K562 (cell line): ENCODE measurements around the gene MYL12B. TPM values are rescaled to one million over a fixed set of nuclear protein-coding genes. Genes with fewer than 3 reads are reported as not detected.

Experiments
- C11orf30 ChIP-seq: fragments of 450-650 bp; IDR thresholded peaks from 2 replicates; pipeline ENCODE4 v1.6.1; 2016; ENCODE audit warnings: low read depth, mild to moderate bottlenecking
- DPF2 ChIP-seq: fragments of 450-650 bp; IDR thresholded peaks from 2 replicates; pipeline ENCODE4 v1.6.1; 2016
- EGR1 ChIP-seq: fragments of 450-650 bp; conservative IDR thresholded peaks from 2 replicates; pipeline ENCODE4 v1.6.1; 2017; ENCODE audit warnings: mild to moderate bottlenecking
- JUN ChIP-seq, 2 experiments: sonication (generic) in 1 of 2; formaldehyde crosslinking in 1 of 2; IDR thresholded peaks; 2 replicates each; pipeline versions ENCODE4 v1.6.1 to v1.8.0; 2012 to 2022; ENCODE audit warnings: borderline replicate concordance in 2 of 2, mild to moderate bottlenecking in 2 of 2, improper control_type of control experiment in 1 of 2, low read depth in 1 of 2, low read length in 1 of 2, missing genetic modification reagents in 1 of 2
- L3MBTL2 ChIP-seq: fragments of 450-650 bp; IDR thresholded peaks from 2 replicates; pipeline ENCODE4 v1.6.1; 2016; ENCODE audit warnings: mild to moderate bottlenecking, moderate library complexity
- MAFK ChIP-seq: IDR thresholded peaks from 2 replicates; pipeline ENCODE4 v1.6.1; 2011; ENCODE audit warnings: low read length, improper control_type of control experiment
- MEF2A ChIP-seq: IDR thresholded peaks from 2 replicates; pipeline ENCODE4 v1.6.1; 2011; ENCODE audit warnings: low read depth, mild to moderate bottlenecking, low read length, moderate library complexity; ENCODE audit not compliant: control insufficient read depth
- ZC3H11A ChIP-seq: IDR thresholded peaks from 2 replicates; pipeline ENCODE4 v1.6.1; 2012; ENCODE audit warnings: low read depth, low read length, improper control_type of control experiment
- ZFP91 ChIP-seq: sonication (generic); formaldehyde crosslinking; IDR thresholded peaks from 2 replicates; pipeline ENCODE4 v1.8.0; 2022; ENCODE audit warnings: mild to moderate bottlenecking, missing genetic modification reagents
- ZFX ChIP-seq: sonication (generic); formaldehyde crosslinking; IDR thresholded peaks from 2 replicates; pipeline ENCODE4 v1.8.0; 2022; ENCODE audit warnings: mild to moderate bottlenecking, missing genetic modification reagents, moderate library complexity
- ZNF316 ChIP-seq: fragments of 450-650 bp; IDR thresholded peaks from 2 replicates; pipeline ENCODE4 v1.6.1; 2016
- ZNF407 ChIP-seq: fragments of 450-650 bp; IDR thresholded peaks from 2 replicates; pipeline ENCODE4 v1.6.1; 2016; ENCODE audit warnings: low read depth
- ZNF592 ChIP-seq: fragments of 450-650 bp; IDR thresholded peaks from 2 replicates; pipeline ENCODE4 v1.6.1; 2017; ENCODE audit warnings: antibody characterized with exemption, mild to moderate bottlenecking
- ZNF830 ChIP-seq: fragments of 250-450 bp; sonication (Bioruptor Pico); IDR thresholded peaks from 2 replicates; pipeline ENCODE4 v1.5.0; 2021; ENCODE audit warnings: mild to moderate bottlenecking
- polyA plus RNA-seq, 8 experiments: library from polyadenylated mRNA; depleted of rRNA in 4 of 8; stranded (reverse) in 5 of 8; unstranded in 3 of 8; fragments of >200 nt; fragmentation: Nextera tagmentation in 2 of 8; fragmentation: Illumina TruSeq in 1 of 8; extraction: Ambion mirVana in 2 of 8; extraction: Trizol in 1 of 8; gene quantifications; 2 replicates each; pipeline versions ENCODE4 v1.2.1 to v1.2.3, GENCODE V29; 2011 to 2014; ENCODE audit warnings: inconsistent platforms in 1 of 8, missing spikeins in 1 of 8
- total RNA-seq, 7 experiments: library from RNA; depleted of rRNA in 6 of 7; stranded (reverse); fragments of >200 nt in 6 of 7; fragmentation: Illumina TruSeq in 2 of 7; extraction: Trizol in 2 of 7; gene quantifications; 2 replicates each; pipeline versions ENCODE4 v1.2.1 to v1.2.3, GENCODE V29; 2011 to 2021; ENCODE audit warnings: low replicate concordance in 1 of 7

MYL12B gene
- total and polyA plus RNA-seq, 9 of the 15 experiments (the other 6 are each of a cell fraction or from before 2014, with no cell fraction given), result 220 to 995 (median 463) TPM

- 0 out of 2 replicates have a peak, but pooled peaks have one; percentile 25 for TF ChIP-seq JUN (IDR thresholded peaks at IDR 0.05; ENCODE audit: borderline replicate concordance, low read depth, low read length)
- TF ChIP-seq JUN (CRISPR knock-in tag; IDR thresholded peaks at IDR 0.05; ENCODE audit: borderline replicate concordance), result no peak
- peak; percentile 92 for TF ChIP-seq ZNF316
- peak; percentile 35; the same call in 1 of the 2 replicates for TF ChIP-seq ZFX (CRISPR knock-in tag)
- TF ChIP-seq ZFP91 (CRISPR knock-in tag), result no peak
- TF ChIP-seq ZNF592, result peak; percentile 64
- peak; percentile 18; the same call in 1 of the 2 replicates for TF ChIP-seq ZNF407
- no peak for TF ChIP-seq ZNF830
- TF ChIP-seq DPF2, result peak; percentile 48; the same call in 1 of the 2 replicates
- no peak for TF ChIP-seq MEF2A
- TF ChIP-seq MAFK, result peak; percentile 68; the same call in 1 of the 2 replicates
- TF ChIP-seq L3MBTL2, result peak; percentile 54; the same call in 1 of the 2 replicates
- TF ChIP-seq C11orf30, result peak; percentile 92
- no peak for TF ChIP-seq EGR1
- no peak for TF ChIP-seq ZC3H11A
Measured at GRCh38 chr18:3294435-3295080, 32.6 kb downstream of the MYL12B start (continued).
